SU-DHL-6 (cell line): ENCODE results near the gene DNMBP.

Source experiments
- CTCF ChIP-seq: fragments of 200-600 bp; sonication (generic); IDR thresholded peaks from one replicate; pipeline ENCODE4 v1.5.1; 2017; ENCODE audit warnings: antibody characterized with exemption, mild to moderate bottlenecking, low read length, moderate library complexity; ENCODE audit not compliant: insufficient read depth, poor library complexity, severe bottlenecking
- EZH2phosphoT487 ChIP-seq: fragments of 200-600 bp; sonication (generic), shearing (Covaris generic); conservative IDR thresholded peaks from 2 replicates; pipeline ENCODE4 v1.6.1; 2018; ENCODE audit warnings: mild to moderate bottlenecking, antibody characterized with exemption, low read length, moderate library complexity, mixed read lengths

DNA sequence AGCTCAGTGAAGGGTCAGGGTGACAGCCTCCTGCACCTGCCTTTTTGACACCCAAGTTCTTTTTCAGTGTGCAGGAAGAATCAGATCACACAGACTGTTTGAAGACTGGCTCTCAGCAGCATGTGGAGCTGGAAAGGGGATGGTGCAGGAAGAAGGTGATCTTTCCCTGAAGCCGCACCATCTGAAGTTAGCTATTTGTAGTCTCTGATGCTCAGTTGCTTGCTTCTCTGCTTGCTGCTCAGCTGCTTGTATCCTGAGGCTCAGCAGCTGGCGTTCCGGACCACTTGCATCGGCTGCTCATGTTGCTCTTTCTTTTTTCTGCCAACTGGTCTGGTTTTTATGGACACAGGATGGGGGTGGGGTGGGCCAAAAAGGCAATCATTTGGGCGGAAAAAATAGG, 15.8 kb upstream of the DNMBP start:
- TF ChIP-seq CTCF (no peak), EZH2phosphoT487 (no peak)
